Liver (tissue), 9 donors: ENCODE data around the gene GALNT9. TPM values are rescaled to one million over a fixed set of nuclear protein-coding genes. Genes with fewer than 3 reads are reported as not detected.

Source experiments
- DNase-seq: peaks from one replicate; pipeline ENCODE4 v3.0.0-alpha.2; 2017; ENCODE audit warnings: low spot score
- H3K27ac ChIP-seq, 2 donors: one replicate each; pipeline ENCODE4 v1.7.0; 2013; ENCODE audit warnings: inconsistent platforms in 2 of 2, low read length in 2 of 2, control low read depth in 1 of 2, low read depth in 1 of 2, mild to moderate bottlenecking in 1 of 2
- H3K27me3 ChIP-seq, 4 donors: one replicate each; pipeline versions ENCODE4 v1.6.1 to v1.7.0; 2013; ENCODE audit warnings: low read length in 3 of 4, inconsistent platforms in 1 of 4, mild to moderate bottlenecking in 1 of 4, moderate library complexity in 1 of 4; ENCODE audit not compliant: control insufficient read depth in 4 of 4, insufficient read depth in 4 of 4
- H3K36me3 ChIP-seq, 4 donors: one replicate each; pipeline versions ENCODE4 v1.6.1 to v1.7.0; 2013; ENCODE audit warnings: low read length in 3 of 4, mild to moderate bottlenecking in 3 of 4, low read depth in 1 of 4, moderate library complexity in 1 of 4; ENCODE audit not compliant: control insufficient read depth in 4 of 4, insufficient read depth in 3 of 4
- H3K4me1 ChIP-seq, 4 donors: one replicate each; pipeline versions ENCODE4 v1.6.1 to v1.7.0; 2013; ENCODE audit warnings: low read length in 3 of 4, mild to moderate bottlenecking in 3 of 4, moderate library complexity in 1 of 4; ENCODE audit not compliant: control insufficient read depth in 4 of 4, insufficient read depth in 4 of 4
- H3K4me3 ChIP-seq, 3 donors: one replicate each; pipeline versions ENCODE4 v1.6.1 to v1.7.0; 2013; ENCODE audit warnings: low read length in 3 of 3, control low read depth in 1 of 3, low read depth in 1 of 3, mild to moderate bottlenecking in 1 of 3
- H3K9ac ChIP-seq, 2 donors: one replicate each; pipeline ENCODE4 v1.7.0; 2013; ENCODE audit warnings: low read length in 2 of 2, mild to moderate bottlenecking in 2 of 2, moderate library complexity in 2 of 2, control low read depth in 1 of 2, low read depth in 1 of 2
- H3K9me3 ChIP-seq, 4 donors: one replicate each; pipeline versions ENCODE4 v1.6.1 to v1.7.0; 2013; ENCODE audit warnings: low read length in 3 of 4; ENCODE audit not compliant: control insufficient read depth in 4 of 4
- EGR1 ChIP-seq, 2 donors: IDR thresholded peaks; 2 replicates each; pipeline ENCODE4 v1.6.1; 2016 to 2018; ENCODE audit warnings: antibody characterized with exemption in 2 of 2, low read depth in 2 of 2
- FOXA1 ChIP-seq: IDR thresholded peaks from 2 replicates; pipeline ENCODE4 v1.6.1; 2016; ENCODE audit warnings: antibody characterized with exemption
- FOXA2 ChIP-seq: IDR thresholded peaks from 2 replicates; pipeline ENCODE4 v1.6.1; 2016; ENCODE audit warnings: antibody characterized with exemption
- GABPA ChIP-seq, 2 donors: IDR thresholded peaks in 1 of 2; conservative IDR thresholded peaks in 1 of 2; 2 replicates each; pipeline ENCODE4 v1.6.1; 2016; ENCODE audit warnings: antibody characterized with exemption in 2 of 2, mild to moderate bottlenecking in 1 of 2, moderate library complexity in 1 of 2
- HNF4A ChIP-seq, 2 donors: conservative IDR thresholded peaks; 2 replicates each; pipeline ENCODE4 v1.6.1; 2016; ENCODE audit warnings: antibody characterized with exemption in 2 of 2, mild to moderate bottlenecking in 2 of 2
- HNF4G ChIP-seq: IDR thresholded peaks from 2 replicates; pipeline ENCODE4 v1.6.1; 2016; ENCODE audit warnings: antibody characterized with exemption
- JUND ChIP-seq, 2 donors: IDR thresholded peaks; 2 replicates each; pipeline ENCODE4 v1.6.1; 2016; ENCODE audit warnings: antibody characterized with exemption in 2 of 2
- NR2F2 ChIP-seq: IDR thresholded peaks from 2 replicates; pipeline ENCODE4 v1.6.1; 2016; ENCODE audit warnings: antibody characterized with exemption
- RAD21 ChIP-seq, 2 donors: IDR thresholded peaks; 2 replicates each; pipeline ENCODE4 v1.6.1; 2016; ENCODE audit warnings: antibody characterized with exemption in 2 of 2, mild to moderate bottlenecking in 2 of 2
- RXRA ChIP-seq, 2 donors: IDR thresholded peaks; 2 replicates each; pipeline ENCODE4 v1.6.1; 2017 to 2018; ENCODE audit warnings: antibody characterized with exemption in 2 of 2, mild to moderate bottlenecking in 1 of 2
- SP1 ChIP-seq: IDR thresholded peaks from 2 replicates; pipeline ENCODE4 v1.6.1; 2018; ENCODE audit warnings: antibody characterized with exemption, mild to moderate bottlenecking
- TAF1 ChIP-seq: conservative IDR thresholded peaks from 2 replicates; pipeline ENCODE4 v1.6.1; 2016; ENCODE audit warnings: antibody characterized with exemption, mild to moderate bottlenecking
- YY1 ChIP-seq: IDR thresholded peaks from 2 replicates; pipeline ENCODE4 v1.6.1; 2016; ENCODE audit warnings: antibody characterized with exemption, mild to moderate bottlenecking
- WGBS: extraction: QIAGEN DNeasy Blood & Tissue Kit; methylation state at CpG from one replicate; pipeline ENCODE4 v1.1.7; 2013; 5-methylcytosine and 5-hydroxymethylcytosine counted together
- polyA plus RNA-seq, 2 donors: library from polyadenylated mRNA; stranded (reverse) in 1 of 2; unstranded in 1 of 2; fragments of 200-250 nt in 1 of 2; fragments of >200 nt in 1 of 2; fragmentation: Nextera tagmentation in 1 of 2; extraction: Ambion mirVana in 1 of 2; gene quantifications; one replicate each; pipeline versions ENCODE4 v1.2.1 to v1.2.3, GENCODE V29; 2013 to 2015
- total RNA-seq, 2 donors: library from RNA; depleted of rRNA; stranded (reverse); fragments of >200 nt; gene quantifications; one replicate each; pipeline ENCODE4 v1.2.3, GENCODE V29; 2014
- TF ChIP-seq, protein P1 (sequence below): IDR thresholded peaks from 2 replicates; pipeline ENCODE4 v1.6.1; 2016; ENCODE audit warnings: antibody characterized with exemption, mild to moderate bottlenecking
- TF ChIP-seq, protein P2 (sequence below): IDR thresholded peaks from 2 replicates; pipeline ENCODE4 v1.6.1; 2016; ENCODE audit warnings: antibody characterized with exemption
- TF ChIP-seq, protein P3 (sequence below): IDR thresholded peaks from 2 replicates; pipeline ENCODE4 v1.6.1; 2016; ENCODE audit warnings: antibody characterized with exemption
- TF ChIP-seq, protein P4 (sequence below): fragments of 150-350 bp; IDR thresholded peaks from 2 replicates; pipeline ENCODE4 v1.5.1; 2017; ENCODE audit warnings: improper control_type of control experiment, low read depth, low read length; ENCODE audit not compliant: missing input control
- donor health status: healthy.
- donor health status: healthy.
- donor health status: healthy.
- donor health status: healthy.
- donor health status: healthy.

Gene GALNT9
- total and polyA plus RNA-seq, 4 donors = 0.05 to 0.25 (median 0.09) TPM; not detected in 1

DNA sequence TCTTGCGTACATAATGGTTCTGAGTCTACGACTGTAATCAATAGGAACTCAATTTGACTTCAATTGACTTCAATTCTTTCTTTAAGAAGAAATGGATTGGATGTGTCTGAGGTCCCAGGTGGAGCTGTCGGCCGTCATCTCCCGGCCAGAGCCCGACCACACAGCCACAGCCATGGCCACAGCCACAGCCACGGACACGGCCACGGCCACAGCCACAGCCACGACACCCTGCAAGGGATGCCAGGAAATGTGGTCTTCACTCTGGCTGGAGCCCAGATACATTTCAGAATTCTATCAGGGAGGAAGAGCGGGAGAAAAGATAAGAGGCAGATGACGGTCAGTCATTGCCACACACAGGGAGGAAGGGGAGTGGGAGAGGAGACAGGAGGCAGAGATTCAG, 58.9 kb downstream of the GALNT9 start:
- DNase-seq = no peak
- Histone ChIP-seq H3K27me3 (no peaks in the 10 kb centered on the region), H3K9me3 (no peaks in the 10 kb centered on the region), H3K36me3 (no peaks in the 10 kb centered on the region), H3K27ac (no peak overlapping the region), H3K9ac (no peak overlapping the region), H3K4me3 (no peak overlapping the region), H3K4me1 (peaks cover 0 to 10% (median 1%) of the 10 kb centered on the region in 4 donors)
- TF ChIP-seq, protein P1, sequence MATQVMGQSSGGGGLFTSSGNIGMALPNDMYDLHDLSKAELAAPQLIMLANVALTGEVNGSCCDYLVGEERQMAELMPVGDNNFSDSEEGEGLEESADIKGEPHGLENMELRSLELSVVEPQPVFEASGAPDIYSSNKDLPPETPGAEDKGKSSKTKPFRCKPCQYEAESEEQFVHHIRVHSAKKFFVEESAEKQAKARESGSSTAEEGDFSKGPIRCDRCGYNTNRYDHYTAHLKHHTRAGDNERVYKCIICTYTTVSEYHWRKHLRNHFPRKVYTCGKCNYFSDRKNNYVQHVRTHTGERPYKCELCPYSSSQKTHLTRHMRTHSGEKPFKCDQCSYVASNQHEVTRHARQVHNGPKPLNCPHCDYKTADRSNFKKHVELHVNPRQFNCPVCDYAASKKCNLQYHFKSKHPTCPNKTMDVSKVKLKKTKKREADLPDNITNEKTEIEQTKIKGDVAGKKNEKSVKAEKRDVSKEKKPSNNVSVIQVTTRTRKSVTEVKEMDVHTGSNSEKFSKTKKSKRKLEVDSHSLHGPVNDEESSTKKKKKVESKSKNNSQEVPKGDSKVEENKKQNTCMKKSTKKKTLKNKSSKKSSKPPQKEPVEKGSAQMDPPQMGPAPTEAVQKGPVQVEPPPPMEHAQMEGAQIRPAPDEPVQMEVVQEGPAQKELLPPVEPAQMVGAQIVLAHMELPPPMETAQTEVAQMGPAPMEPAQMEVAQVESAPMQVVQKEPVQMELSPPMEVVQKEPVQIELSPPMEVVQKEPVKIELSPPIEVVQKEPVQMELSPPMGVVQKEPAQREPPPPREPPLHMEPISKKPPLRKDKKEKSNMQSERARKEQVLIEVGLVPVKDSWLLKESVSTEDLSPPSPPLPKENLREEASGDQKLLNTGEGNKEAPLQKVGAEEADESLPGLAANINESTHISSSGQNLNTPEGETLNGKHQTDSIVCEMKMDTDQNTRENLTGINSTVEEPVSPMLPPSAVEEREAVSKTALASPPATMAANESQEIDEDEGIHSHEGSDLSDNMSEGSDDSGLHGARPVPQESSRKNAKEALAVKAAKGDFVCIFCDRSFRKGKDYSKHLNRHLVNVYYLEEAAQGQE = no peak
- TF ChIP-seq RXRA (IDR thresholded peaks at IDR 0.05) = no peak
- TF ChIP-seq, protein P2, sequence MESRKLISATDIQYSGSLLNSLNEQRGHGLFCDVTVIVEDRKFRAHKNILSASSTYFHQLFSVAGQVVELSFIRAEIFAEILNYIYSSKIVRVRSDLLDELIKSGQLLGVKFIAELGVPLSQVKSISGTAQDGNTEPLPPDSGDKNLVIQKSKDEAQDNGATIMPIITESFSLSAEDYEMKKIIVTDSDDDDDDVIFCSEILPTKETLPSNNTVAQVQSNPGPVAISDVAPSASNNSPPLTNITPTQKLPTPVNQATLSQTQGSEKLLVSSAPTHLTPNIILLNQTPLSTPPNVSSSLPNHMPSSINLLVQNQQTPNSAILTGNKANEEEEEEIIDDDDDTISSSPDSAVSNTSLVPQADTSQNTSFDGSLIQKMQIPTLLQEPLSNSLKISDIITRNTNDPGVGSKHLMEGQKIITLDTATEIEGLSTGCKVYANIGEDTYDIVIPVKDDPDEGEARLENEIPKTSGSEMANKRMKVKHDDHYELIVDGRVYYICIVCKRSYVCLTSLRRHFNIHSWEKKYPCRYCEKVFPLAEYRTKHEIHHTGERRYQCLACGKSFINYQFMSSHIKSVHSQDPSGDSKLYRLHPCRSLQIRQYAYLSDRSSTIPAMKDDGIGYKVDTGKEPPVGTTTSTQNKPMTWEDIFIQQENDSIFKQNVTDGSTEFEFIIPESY = no peak
- no peak for TF ChIP-seq JUND (IDR thresholded peaks at IDR 0.05)
- TF ChIP-seq TAF1 = no peak
- TF ChIP-seq, protein P3, sequence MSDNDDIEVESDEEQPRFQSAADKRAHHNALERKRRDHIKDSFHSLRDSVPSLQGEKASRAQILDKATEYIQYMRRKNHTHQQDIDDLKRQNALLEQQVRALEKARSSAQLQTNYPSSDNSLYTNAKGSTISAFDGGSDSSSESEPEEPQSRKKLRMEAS = no peak
- no peak for TF ChIP-seq SP1
- no peak for TF ChIP-seq HNF4G
- no peak for TF ChIP-seq YY1
- no peak for TF ChIP-seq GABPA (IDR thresholded peaks at IDR 0.05 in 1 of 2, conservative IDR thresholded peaks at IDR 0.05 in 1 of 2)
- no peak for TF ChIP-seq RAD21 (IDR thresholded peaks at IDR 0.05)
- TF ChIP-seq EGR1 (IDR thresholded peaks at IDR 0.05; ENCODE audit: low read depth in 2 of 2) = no peak
- TF ChIP-seq FOXA2 = no peak
- no peak for TF ChIP-seq HNF4A (conservative IDR thresholded peaks at IDR 0.05)
- TF ChIP-seq, protein P4, sequence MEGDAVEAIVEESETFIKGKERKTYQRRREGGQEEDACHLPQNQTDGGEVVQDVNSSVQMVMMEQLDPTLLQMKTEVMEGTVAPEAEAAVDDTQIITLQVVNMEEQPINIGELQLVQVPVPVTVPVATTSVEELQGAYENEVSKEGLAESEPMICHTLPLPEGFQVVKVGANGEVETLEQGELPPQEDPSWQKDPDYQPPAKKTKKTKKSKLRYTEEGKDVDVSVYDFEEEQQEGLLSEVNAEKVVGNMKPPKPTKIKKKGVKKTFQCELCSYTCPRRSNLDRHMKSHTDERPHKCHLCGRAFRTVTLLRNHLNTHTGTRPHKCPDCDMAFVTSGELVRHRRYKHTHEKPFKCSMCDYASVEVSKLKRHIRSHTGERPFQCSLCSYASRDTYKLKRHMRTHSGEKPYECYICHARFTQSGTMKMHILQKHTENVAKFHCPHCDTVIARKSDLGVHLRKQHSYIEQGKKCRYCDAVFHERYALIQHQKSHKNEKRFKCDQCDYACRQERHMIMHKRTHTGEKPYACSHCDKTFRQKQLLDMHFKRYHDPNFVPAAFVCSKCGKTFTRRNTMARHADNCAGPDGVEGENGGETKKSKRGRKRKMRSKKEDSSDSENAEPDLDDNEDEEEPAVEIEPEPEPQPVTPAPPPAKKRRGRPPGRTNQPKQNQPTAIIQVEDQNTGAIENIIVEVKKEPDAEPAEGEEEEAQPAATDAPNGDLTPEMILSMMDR = no peak
- WGBS = 72% methylated on average over 12 of the region's 12 CpGs

DNA sequence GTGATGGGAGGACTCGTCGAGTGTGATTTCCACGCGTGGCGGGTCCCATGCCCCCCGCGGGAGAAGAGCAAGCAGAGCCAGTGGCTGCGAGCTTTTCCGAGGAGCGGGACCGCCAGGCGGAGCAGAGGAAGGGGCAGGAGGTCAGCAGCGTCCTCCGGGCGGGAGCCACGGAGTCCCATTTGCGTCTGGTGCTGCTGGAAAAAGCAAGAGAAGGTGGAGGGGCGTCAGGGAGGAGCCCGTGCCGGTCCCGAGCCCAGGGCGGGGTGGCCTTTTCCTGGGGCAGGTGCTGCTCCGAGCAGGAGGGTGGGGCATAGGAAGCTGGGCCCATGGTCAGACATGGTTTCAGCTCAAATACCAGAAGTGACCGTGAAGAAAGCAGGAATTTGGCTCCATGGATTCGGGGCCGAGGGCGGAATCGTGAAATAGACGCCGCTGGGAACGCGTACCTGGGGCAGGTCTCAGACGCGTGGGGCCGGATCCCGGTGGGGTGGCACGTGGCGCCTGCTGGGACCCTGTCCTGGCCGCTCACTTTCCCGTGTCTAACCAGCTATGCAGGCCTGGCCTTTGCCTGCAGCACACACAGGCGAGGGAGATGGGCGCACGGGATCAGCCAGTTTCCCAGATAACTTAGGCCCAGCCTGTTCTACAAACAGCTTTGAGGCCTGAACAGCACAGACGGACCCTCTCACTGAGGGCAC, 60.0 kb downstream of the GALNT9 start:
- no peaks in the 10 kb centered on the region for H3K36me3 ChIP-seq
- no peak overlapping the region for H3K9ac ChIP-seq
- H3K4me1 ChIP-seq = peaks cover 0 to 10% (median 1%) of the 10 kb centered on the region in 4 donors
- H3K9me3 ChIP-seq = no peaks in the 10 kb centered on the region
- no peak overlapping the region for H3K27ac ChIP-seq
- H3K27me3 ChIP-seq = no peaks in the 10 kb centered on the region
- 84% methylated on average over 44 of the region's 44 CpGs for WGBS
- no peak for TF ChIP-seq FOXA1
- no peak for TF ChIP-seq JUND (IDR thresholded peaks at IDR 0.05)
- TF ChIP-seq, protein P2 = no peak
- no peak for TF ChIP-seq HNF4G
- no peak for TF ChIP-seq SP1
- TF ChIP-seq NR2F2 = no peak
- TF ChIP-seq, protein P1 = no peak
- TF ChIP-seq RAD21 (IDR thresholded peaks at IDR 0.05) = no peak
- TF ChIP-seq, protein P3 = no peak
- no peak for DNase-seq
- no peak overlapping the region for H3K4me3 ChIP-seq
